SU-DHL-6 (cell line): Measurements from ENCODE around the gene RIC1.

Experiments
- CTCF ChIP-seq: fragments of 200-600 bp; sonication (generic); IDR thresholded peaks from one replicate; pipeline ENCODE4 v1.5.1; 2017; ENCODE audit warnings: antibody characterized with exemption, mild to moderate bottlenecking, low read length, moderate library complexity; ENCODE audit not compliant: insufficient read depth, poor library complexity, severe bottlenecking
- EZH2phosphoT487 ChIP-seq: fragments of 200-600 bp; sonication (generic), shearing (Covaris generic); conservative IDR thresholded peaks from 2 replicates; pipeline ENCODE4 v1.6.1; 2018; ENCODE audit warnings: mild to moderate bottlenecking, antibody characterized with exemption, low read length, moderate library complexity, mixed read lengths

GRCh38 chr9:5793812-5794211 lies 164.9 kb downstream of the RIC1 start:
- TF ChIP-seq CTCF (no peak), EZH2phosphoT487 (no peak)
